Testis (tissue), 3 donors: Measurements from ENCODE around the gene HLCS. TPM values are rescaled to one million over a fixed set of nuclear protein-coding genes. Genes with fewer than 3 reads are reported as not detected.
A peak's percentile ranks its signal among the peaks of the same experiment; 100 is the strongest.

ENCODE experiments used
- DNase-seq: peaks from one replicate; pipeline ENCODE4 v3.0.0-alpha.2; 2019
- H3K27ac ChIP-seq, 2 donors: fragments of 200-600 bp; sonication (generic); one replicate each; pipeline ENCODE4 v1.5.1; 2019
- H3K27me3 ChIP-seq: fragments of 200-600 bp; sonication (generic); one replicate; pipeline ENCODE4 v1.5.1; 2019
- H3K36me3 ChIP-seq: fragments of 200-600 bp; sonication (generic); one replicate; pipeline ENCODE4 v1.5.1; 2017; ENCODE audit warnings: low read depth; ENCODE audit errors: missing control alignments
- H3K4me1 ChIP-seq: fragments of 200-600 bp; sonication (generic); one replicate; pipeline ENCODE4 v1.5.1; 2019
- H3K4me3 ChIP-seq, 2 donors: fragments of 200-600 bp; sonication (generic); one replicate each; pipeline ENCODE4 v1.5.1; 2017 to 2019
- H3K9me3 ChIP-seq: fragments of 200-600 bp; sonication (generic); one replicate; pipeline ENCODE4 v1.5.1; 2017
- CTCF ChIP-seq, 3 experiments: fragments of 450-650 bp in 2 of 3; fragments of 200-600 bp in 1 of 3; sonication (generic) in 1 of 3; IDR thresholded peaks; one replicate each; pipeline ENCODE4 v1.5.1; 2016 to 2019; ENCODE audit warnings: antibody characterized with exemption in 3 of 3, mild to moderate bottlenecking in 2 of 3, moderate library complexity in 1 of 3
- POLR2A ChIP-seq: fragments of 450-650 bp; IDR thresholded peaks from one replicate; pipeline ENCODE4 v1.6.1; 2017; ENCODE audit warnings: antibody characterized with exemption, mild to moderate bottlenecking, moderate library complexity
- WGBS, 2 donors: methylation state at CpG; one replicate each; pipeline ENCODE4 v1.1.5; 2018; 5-methylcytosine and 5-hydroxymethylcytosine counted together
- intact Hi-C: fragments of 100-400 bp; cut with DNase I; formaldehyde crosslinking; loops from one replicate; pipeline ENCODE4 v1.15.1; 2023; ENCODE audit warnings: low total_unique reads
- polyA plus RNA-seq: library from polyadenylated mRNA; stranded (reverse); fragments of 350-450 nt; fragmentation: Illumina TruSeq; extraction: RNeasy Lipid Tissue Mini Kit (QIAGEN cat#74804); gene quantifications from one replicate; pipeline ENCODE4 v1.2.3, GENCODE V29; 2014; ENCODE audit warnings: low read depth, low replicate concordance; ENCODE audit not compliant: insufficient read depth
- total RNA-seq, 2 donors: library from RNA; depleted of rRNA; stranded (reverse); fragments of >200 nt; gene quantifications; one replicate each; pipeline ENCODE4 v1.2.3, GENCODE V29; 2016

The HLCS gene
- total and polyA plus RNA-seq, 3 donors from 2014 or later = 19.5 to 38.1 (median 30.1) TPM

GRCh38 chr21:36968414-36968813 is 1.9 kb upstream of the HLCS start:
- DNase-seq = no peak
- no peaks in the 10 kb centered on the region for H3K4me1 ChIP-seq
- intact Hi-C loops = no loop called here
- H3K27me3 ChIP-seq = no peaks in the 10 kb centered on the region
- H3K27ac ChIP-seq = no peak overlapping the region
- H3K36me3 ChIP-seq = no peaks in the 10 kb centered on the region
- no peak overlapping the region for H3K4me3 ChIP-seq
- H3K9me3 ChIP-seq = no peaks in the 10 kb centered on the region
- no peak for TF ChIP-seq POLR2A
- TF ChIP-seq CTCF (IDR thresholded peaks at IDR 0.05) = no peak
- WGBS, 2 donors = 66 to 71% methylated on average over 4 of the region's 4 CpGs

- peak overlapping the region; percentile 77 to 78 for H3K4me3 ChIP-seq
- intact Hi-C loops = no loop called here
- no peaks in the 10 kb centered on the region for H3K27me3 ChIP-seq
- no peaks in the 10 kb centered on the region for H3K9me3 ChIP-seq
- peak overlapping the region; percentile 31 to 76 for H3K27ac ChIP-seq
- DNase-seq = peak; percentile 36
- H3K36me3 ChIP-seq = no peaks in the 10 kb centered on the region
- no peak for TF ChIP-seq POLR2A
- TF ChIP-seq CTCF (IDR thresholded peaks at IDR 0.05) = no peak
- no peaks in the 10 kb centered on the region for H3K4me1 ChIP-seq
- 16 to 20% methylated on average over 16 to 25 of the region's 34 CpGs for WGBS, 2 donors
Measured at GRCh38 chr21:36966821-36967768, 626 bp upstream of the HLCS start.

GRCh38 chr21:36965720-36966065 is 776 bp downstream of the HLCS start:
- TF ChIP-seq POLR2A (no peak), CTCF (IDR thresholded peaks at IDR 0.05) (no peak)
- intact Hi-C loops = no loop called here

GRCh38 chr21:36964827-36965719 is 1.4 kb downstream of the HLCS start:
- TF ChIP-seq CTCF (IDR thresholded peaks at IDR 0.05) (no peak), POLR2A (no peak)
- 77 to 81% methylated on average over 8 of the region's 8 CpGs for WGBS, 2 donors
- Histone ChIP-seq H3K9me3 (no peaks in the 10 kb centered on the region), H3K4me1 (no peaks in the 10 kb centered on the region), H3K4me3 (peak overlapping the region in 1 of 2 donors; percentile 78), H3K27me3 (no peaks in the 10 kb centered on the region), H3K36me3 (no peaks in the 10 kb centered on the region), H3K27ac (no peak overlapping the region)
- DNase-seq = no peak
- intact Hi-C loops = no loop called here

More at GRCh38 chr21:36965720-36966065, 776 bp downstream of the HLCS start:
- Histone ChIP-seq H3K27me3 (no peaks in the 10 kb centered on the region), H3K4me1 (no peaks in the 10 kb centered on the region), H3K9me3 (no peaks in the 10 kb centered on the region), H3K4me3 (peak overlapping the region; percentile 77 to 78), H3K36me3 (no peaks in the 10 kb centered on the region), H3K27ac (peak overlapping the region; percentile 50 to 76)
- DNase-seq = no peak
- WGBS, 2 donors = 33 to 44% methylated on average over 7 to 10 of the region's 10 CpGs
